IMR-90 (cell line): Measurements from ENCODE around the gene CAMTA1. TPM values are rescaled to one million over a fixed set of nuclear protein-coding genes. Genes with fewer than 3 reads are reported as not detected.

Source experiments
- ATAC-seq: fragments of 200-7000 bp; cut with Tn5 transposase; 2 replicates; pipeline ENCODE4 v1.9.1; 2020; ENCODE audit warnings: low read depth, mild to moderate bottlenecking, moderate library complexity
- BruUV-seq: library from RNA; stranded (reverse); fragments of 400-500 nt; replicated peaks from 2 replicates; lab custom pipeline; 2021; lab: Mats Ljungman, UMichigan
- CTCF ChIA-PET: fragments of 300-600 bp; formaldehyde crosslinking; extraction: SDS; loops from one replicate; lab custom pipeline; 2021; ENCODE audit warnings: antibody characterized with exemption; lab: Yijun Ruan, JAX
- POLR2A ChIA-PET: fragments of 300-600 bp; sonication (Branson Sonifier 250); formaldehyde crosslinking; loops from one replicate; lab custom pipeline; 2022; ENCODE audit warnings: antibody characterized with exemption; ENCODE audit not compliant: unreplicated experiment; lab: Charles Lee
- DNase-seq: peaks from one replicate; pipeline ENCODE4 v3.0.0; 2013
- H2AFZ ChIP-seq: replicated peaks from 2 replicates; pipeline ENCODE3; 2013; ENCODE audit warnings: low read length, mild to moderate bottlenecking; ENCODE audit not compliant: poor library complexity
- H2AK5ac ChIP-seq: 2 replicates; pipeline ENCODE4 v1.6.1; 2013; ENCODE audit warnings: low read depth, low read length, inconsistent platforms
- H2AK9ac ChIP-seq: replicated peaks from 2 replicates; pipeline ENCODE3; 2013; ENCODE audit warnings: mild to moderate bottlenecking, low read depth, low read length, moderate library complexity; ENCODE audit not compliant: poor library complexity
- H2BK120ac ChIP-seq: 2 replicates; pipeline ENCODE4 v1.6.1; 2013; ENCODE audit warnings: low read depth, low read length, inconsistent platforms
- H2BK15ac ChIP-seq: 3 replicates; pipeline ENCODE4 v1.6.1; 2013; ENCODE audit warnings: low read depth, low read length, inconsistent platforms
- H2BK20ac ChIP-seq: 2 replicates; pipeline ENCODE4 v1.6.1; 2013; ENCODE audit warnings: low read depth, mild to moderate bottlenecking, inconsistent platforms, low read length, moderate library complexity
- H2BK5ac ChIP-seq: 2 replicates; pipeline ENCODE4 v1.6.1; 2013; ENCODE audit warnings: mild to moderate bottlenecking, low read depth, low read length, inconsistent platforms; ENCODE audit not compliant: poor library complexity, severe bottlenecking
- H3K14ac ChIP-seq: replicated peaks from 2 replicates; pipeline ENCODE4 v1.6.1; 2013; ENCODE audit warnings: low read depth, low read length, inconsistent platforms
- H3K18ac ChIP-seq: 2 replicates; pipeline ENCODE4 v1.6.1; 2013; ENCODE audit warnings: low read depth, low read length, control low read depth
- H3K23ac ChIP-seq: 2 replicates; pipeline ENCODE4 v1.6.1; 2013; ENCODE audit warnings: low read depth, low read length, inconsistent platforms
- H3K27ac ChIP-seq: 2 replicates; pipeline ENCODE4 v1.5.1; 2013; ENCODE audit warnings: mild to moderate bottlenecking, control low read depth, low read length; ENCODE audit not compliant: insufficient read depth
- H3K27me3 ChIP-seq: 2 replicates; pipeline ENCODE4 v1.6.1; 2013; ENCODE audit warnings: low read length; ENCODE audit not compliant: control insufficient read depth, insufficient read depth
- H3K36me3 ChIP-seq: 2 replicates; pipeline ENCODE4 v1.6.1; 2013; ENCODE audit warnings: low read length, mixed read lengths; ENCODE audit not compliant: control insufficient read depth, insufficient read depth
- H3K4ac ChIP-seq: 2 replicates; pipeline ENCODE4 v1.6.1; 2013; ENCODE audit warnings: low read depth, low read length, inconsistent platforms
- H3K4me1 ChIP-seq: 2 replicates; pipeline ENCODE4 v1.6.1; 2013; ENCODE audit warnings: low read length, mixed read lengths; ENCODE audit not compliant: control insufficient read depth, insufficient read depth
- H3K4me2 ChIP-seq: 2 replicates; pipeline ENCODE4 v1.6.1; 2013; ENCODE audit warnings: low read depth, mild to moderate bottlenecking, control low read depth, low read length, moderate library complexity
- H3K4me3 ChIP-seq: 2 replicates; pipeline ENCODE4 v1.5.1; 2013; ENCODE audit warnings: low read depth, mild to moderate bottlenecking, control low read depth, low read length, moderate library complexity; ENCODE audit not compliant: insufficient read depth
- H3K56ac ChIP-seq: 2 replicates; pipeline ENCODE4 v1.6.1; 2013; ENCODE audit warnings: low read length, inconsistent platforms; ENCODE audit not compliant: insufficient read depth; ENCODE audit errors: extremely low read depth
- H3K79me1 ChIP-seq, 2 experiments: 2 replicates each; pipeline ENCODE4 v1.6.1; 2013; ENCODE audit warnings: low read length in 2 of 2, inconsistent platforms in 1 of 2, low read depth in 1 of 2
- H3K9ac ChIP-seq: 2 replicates; pipeline ENCODE4 v1.6.1; 2013; ENCODE audit warnings: low read depth, low read length, control low read depth
- H3K9me1 ChIP-seq: 2 replicates; pipeline ENCODE4 v1.6.1; 2013; ENCODE audit warnings: low read length, inconsistent platforms; ENCODE audit not compliant: insufficient read depth
- H3K9me3 ChIP-seq: 2 replicates; pipeline ENCODE4 v1.6.1; 2013; ENCODE audit warnings: low read length; ENCODE audit not compliant: control insufficient read depth, insufficient read depth
- H4K20me1 ChIP-seq: 2 replicates; pipeline ENCODE4 v1.6.1; 2013; ENCODE audit warnings: low read length, inconsistent platforms; ENCODE audit not compliant: insufficient read depth
- H4K5ac ChIP-seq: 2 replicates; pipeline ENCODE4 v1.6.1; 2013; ENCODE audit warnings: mild to moderate bottlenecking, low read depth, low read length, control low read depth
- H4K8ac ChIP-seq, 2 experiments: 2 replicates each; pipeline ENCODE4 v1.6.1; 2013; ENCODE audit warnings: low read depth in 2 of 2, low read length in 2 of 2, control low read depth in 1 of 2, inconsistent platforms in 1 of 2
- H4K91ac ChIP-seq: 2 replicates; pipeline ENCODE4 v1.6.1; 2013; ENCODE audit warnings: low read depth, low read length, inconsistent platforms; ENCODE audit not compliant: insufficient read depth
- BHLHE40 ChIP-seq: fragments of 150-350 bp; IDR thresholded peaks from 2 replicates; pipeline ENCODE4 v1.6.1; 2016; ENCODE audit warnings: mild to moderate bottlenecking, low read depth, low read length
- CEBPB ChIP-seq: IDR thresholded peaks from 2 replicates; pipeline ENCODE4 v1.6.1; 2012; ENCODE audit warnings: low read depth, low read length, improper control_type of control experiment
- CHD1 ChIP-seq: IDR thresholded peaks from 2 replicates; pipeline ENCODE4 v1.6.1; 2012; ENCODE audit warnings: low read depth, low read length, improper control_type of control experiment
- FOS ChIP-seq: fragments of 150-350 bp; IDR thresholded peaks from 2 replicates; pipeline ENCODE4 v1.6.1; 2016; ENCODE audit warnings: low read depth, low read length
- MAFK ChIP-seq: IDR thresholded peaks from 2 replicates; pipeline ENCODE4 v1.6.1; 2012; ENCODE audit warnings: low read depth, low read length, improper control_type of control experiment
- MAZ ChIP-seq: IDR thresholded peaks from 2 replicates; pipeline ENCODE4 v1.6.1; 2012; ENCODE audit warnings: low read depth, mild to moderate bottlenecking, low read length, improper control_type of control experiment, moderate library complexity, borderline replicate concordance
- NFE2L2 ChIP-seq: fragments of 150-350 bp; IDR thresholded peaks from 2 replicates; pipeline ENCODE4 v1.6.1; 2016; ENCODE audit warnings: low read depth, mild to moderate bottlenecking, low read length
- RAD21 ChIP-seq: IDR thresholded peaks from 2 replicates; pipeline ENCODE4 v1.6.1; 2012; ENCODE audit warnings: low read length, improper control_type of control experiment
- RFX5 ChIP-seq: IDR thresholded peaks from 2 replicates; pipeline ENCODE4 v1.8.0; 2012; ENCODE audit warnings: low read depth, mild to moderate bottlenecking, low read length, moderate library complexity
- WGBS, 2 experiments: methylation state at CpG; one replicate each; pipeline versions ENCODE4 v1.1.5 to v1.1.7; 2013; ENCODE audit warnings: missing lambda C conversion rate in 2 of 2; ENCODE audit not compliant: insufficient read length in 1 of 2; ENCODE audit errors: extremely low coverage in 2 of 2; 5-methylcytosine and 5-hydroxymethylcytosine counted together
- dilution Hi-C: fragments of 300-500 bp; cut with HindIII; formaldehyde crosslinking; loops from one replicate; pipeline ENCODE4 v1.14.3; 2018; ENCODE audit warnings: low sequenced_read_pairs; ENCODE audit not compliant: unreplicated experiment
- in situ Hi-C: fragments of 300-500 bp; cut with MboI; formaldehyde crosslinking; loops from 3 replicates; pipeline ENCODE4 v1.14.3; 2019; ENCODE audit warnings: low sequenced_read_pairs, inconsistent platforms, mixed read lengths
- intact Hi-C: fragments of 100-400 bp; cut with micrococcal nuclease; formaldehyde crosslinking; loops from 2 replicates; pipeline ENCODE4 v1.10.0; 2022
- polyA plus RNA-seq, 3 experiments: library from polyadenylated mRNA; depleted of rRNA; stranded (reverse); fragments of >200 nt; gene quantifications; 2 replicates each; pipeline ENCODE4 v1.2.3, GENCODE V29; 2012; ENCODE audit warnings: low replicate concordance in 1 of 3
- total RNA-seq: library from RNA; depleted of rRNA; stranded (reverse); fragments of >200 nt; gene quantifications from 2 replicates; pipeline ENCODE4 v1.2.3, GENCODE V29; 2012
- TF ChIP-seq, protein P1 (sequence below): fragments of 150-350 bp; IDR thresholded peaks from 2 replicates; pipeline ENCODE4 v1.6.1; 2016; ENCODE audit warnings: low read depth, mild to moderate bottlenecking, low read length, moderate library complexity, borderline replicate concordance
- TF ChIP-seq, protein P2 (sequence below): fragments of 150-350 bp; IDR thresholded peaks from 2 replicates; pipeline ENCODE4 v1.6.1; 2017; ENCODE audit warnings: mild to moderate bottlenecking, antibody characterized with exemption, low read length, low read depth

Gene CAMTA1
- total and polyA plus RNA-seq, 2 of the 4 experiments (the other 2 are of a cell fraction): 35.5 to 74.3 TPM

DNA sequence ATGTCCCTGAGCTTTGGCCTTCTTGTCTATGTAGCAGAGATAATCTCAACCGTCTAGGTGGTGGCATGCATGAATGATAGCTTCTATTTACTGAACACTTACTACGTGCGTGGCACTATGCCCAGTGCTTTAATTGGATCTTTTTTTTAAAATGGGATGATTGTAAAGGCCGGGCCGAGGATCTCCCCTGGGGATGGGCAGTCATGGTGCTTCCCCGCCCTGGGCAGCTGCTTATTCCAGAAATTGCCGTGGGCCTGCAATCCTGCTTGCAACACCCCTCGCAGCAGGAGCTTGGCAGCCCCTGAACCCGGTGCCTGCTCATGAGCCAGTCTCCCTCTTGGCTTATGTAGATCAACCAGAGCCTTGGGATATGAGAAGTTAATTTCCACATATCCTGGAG, 360.7 kb downstream of the CAMTA1 start:
- Histone ChIP-seq H3K4ac (no peak overlapping the region), H2BK15ac (no peak overlapping the region), H3K79me1 (no peaks in the 10 kb centered on the region), H3K27ac (no peak overlapping the region), H2BK5ac (no peak overlapping the region), H3K4me2 (no peak overlapping the region), H4K8ac (no peak overlapping the region), H3K4me1 (no peaks in the 10 kb centered on the region), H3K36me3 (no peaks in the 10 kb centered on the region), H3K56ac (no peak overlapping the region), H2AK5ac (no peak overlapping the region), H2BK20ac (no peak overlapping the region), H2AK9ac (no peak overlapping the region), H3K4me3 (no peak overlapping the region), H3K9me3 (no peaks in the 10 kb centered on the region), H4K5ac (no peak overlapping the region), H3K23ac (no peak overlapping the region), H4K20me1 (no peaks in the 10 kb centered on the region), H3K18ac (no peak overlapping the region), H3K14ac (no peak overlapping the region), H2AFZ (no peak overlapping the region), H2BK120ac (no peak overlapping the region), H3K27me3 (peaks cover 11% of the 10 kb centered on the region; the same call in 1 of the 2 replicates), H3K9me1 (peaks cover 4% of the 10 kb centered on the region; the same call in 1 of the 2 replicates), H4K91ac (no peak overlapping the region), H3K9ac (no peak overlapping the region)
- dilution Hi-C loops: no loop called here
- in situ Hi-C loops: no loop called here
- TF ChIP-seq NFE2L2: no peak
- no peak for TF ChIP-seq CHD1
- no peak for TF ChIP-seq MAZ
- no peak for TF ChIP-seq BHLHE40
- TF ChIP-seq, protein P1, sequence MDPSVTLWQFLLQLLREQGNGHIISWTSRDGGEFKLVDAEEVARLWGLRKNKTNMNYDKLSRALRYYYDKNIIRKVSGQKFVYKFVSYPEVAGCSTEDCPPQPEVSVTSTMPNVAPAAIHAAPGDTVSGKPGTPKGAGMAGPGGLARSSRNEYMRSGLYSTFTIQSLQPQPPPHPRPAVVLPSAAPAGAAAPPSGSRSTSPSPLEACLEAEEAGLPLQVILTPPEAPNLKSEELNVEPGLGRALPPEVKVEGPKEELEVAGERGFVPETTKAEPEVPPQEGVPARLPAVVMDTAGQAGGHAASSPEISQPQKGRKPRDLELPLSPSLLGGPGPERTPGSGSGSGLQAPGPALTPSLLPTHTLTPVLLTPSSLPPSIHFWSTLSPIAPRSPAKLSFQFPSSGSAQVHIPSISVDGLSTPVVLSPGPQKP: no peak
- TF ChIP-seq CEBPB: no peak
- no peak for TF ChIP-seq RAD21
- no peak for TF ChIP-seq FOS
- no peak for TF ChIP-seq RFX5
- no peak for TF ChIP-seq MAFK
- TF ChIP-seq, protein P2, sequence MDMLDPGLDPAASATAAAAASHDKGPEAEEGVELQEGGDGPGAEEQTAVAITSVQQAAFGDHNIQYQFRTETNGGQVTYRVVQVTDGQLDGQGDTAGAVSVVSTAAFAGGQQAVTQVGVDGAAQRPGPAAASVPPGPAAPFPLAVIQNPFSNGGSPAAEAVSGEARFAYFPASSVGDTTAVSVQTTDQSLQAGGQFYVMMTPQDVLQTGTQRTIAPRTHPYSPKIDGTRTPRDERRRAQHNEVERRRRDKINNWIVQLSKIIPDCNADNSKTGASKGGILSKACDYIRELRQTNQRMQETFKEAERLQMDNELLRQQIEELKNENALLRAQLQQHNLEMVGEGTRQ: no peak
- ChIA-PET POLR2A (no interaction called here), CTCF (no interaction called here)
- 60% methylated on average over 2 of the region's 9 CpGs; no CpG with 5 or more reads in 1 of the 2 experiments for WGBS, 2 experiments
- BruUV-seq: no TSS peak
- intact Hi-C loops: no loop called here
- DNase-seq (no peak), ATAC-seq (no peak)
